Measurements from ENCODE around the gene EFL1. TPM values are rescaled to one million over a fixed set of nuclear protein-coding genes. Genes with fewer than 3 reads are reported as not detected.
A peak's percentile ranks its signal among the peaks of the same experiment; 100 is the strongest.

Gene EFL1
- total and polyA plus RNA-seq, 9 of the 15 experiments (the other 6 are each of a cell fraction or from before 2014, with no cell fraction given): 4.8 to 32.5 (median 16.9) TPM

GRCh38 chr15:82093325-82093724 lies 169.2 kb downstream of the EFL1 start:
- BruUV-seq (replicated peaks): no TSS peak

GRCh38 chr15:82091636-82092140 lies 170.8 kb downstream of the EFL1 start:
- intact Hi-C loops (cut with micrococcal nuclease): loop anchor here (5.0 kb wide), 1 partner anchor 609 kb away; no protein-coding TSS in a partner anchor

More at GRCh38 chr15:82093325-82093724, 169.2 kb downstream of the EFL1 start:
- ATAC-seq (no peak), DNase-seq (ENCODE audit: extremely low read depth in 1 of 4, low spot score in 3 of 4) (no peak), FAIRE-seq (no peak)
- H3K9me3 ChIP-seq (replicated peaks; ENCODE audit: control insufficient read depth, insufficient read depth, low read depth, low read length): no peaks in the 10 kb centered on the region
- no peaks in the 10 kb centered on the region for H4K20me1 ChIP-seq (replicated peaks; ENCODE audit: control insufficient read depth, insufficient read depth, low read length)
- H3K79me2 ChIP-seq (ENCODE audit: control insufficient read depth, insufficient read depth, low read length): no peaks in the 10 kb centered on the region
- H2AFZ ChIP-seq (ENCODE audit: low read depth, low read length): no peak overlapping the region
- intact Hi-C loops (cut with micrococcal nuclease): loop anchor here (5.0 kb wide), 1 partner anchor 611 kb away; no protein-coding TSS in a partner anchor
- no peak overlapping the region for H3K4me3 ChIP-seq
- in situ Hi-C loops (cut with MboI): no loop called here
- WGBS (ENCODE audit: insufficient coverage, low coverage, missing lambda C conversion rate): 39% methylated on average over 5 of the region's 5 CpGs
- no peak for TF ChIP-seq ZNF140 (CRISPR knock-in tag; IDR thresholded peaks at IDR 0.05)
- peak; percentile 77; the same call in 1 of the 2 replicates for TF ChIP-seq ZNF589 (CRISPR knock-in tag; IDR thresholded peaks at IDR 0.05; ENCODE audit: low read depth)
- H3K27ac ChIP-seq (ENCODE audit: extremely low read depth, low read depth, low read length): no peak overlapping the region; the same call in 2 of the 3 replicates
- peak overlapping the region; percentile 58; the same call in 1 of the 2 replicates for H3K4me2 ChIP-seq (ENCODE audit: insufficient read depth, low read length)
- H3K36me3 ChIP-seq (ENCODE audit: control insufficient read depth, insufficient read depth, low read length): no peaks in the 10 kb centered on the region
- H3K4me1 ChIP-seq (replicated peaks in 1 of 2; ENCODE audit: control insufficient read depth in 2 of 2, insufficient read depth in 2 of 2, low read length in 2 of 2): peaks cover 0 to 16% of the 10 kb centered on the region in 2 experiments; a peak in 3 of 5 replicates
- POLR2A ChIA-PET: interaction anchor here (1.0 kb wide), 1 partner anchor 13 kb away, joined by 3 read pairs; no protein-coding TSS in a partner anchor
- CTCF ChIA-PET (ENCODE audit: low intra/inter-chr PET ratio): no interaction called here
- H3K9ac ChIP-seq (ENCODE audit: insufficient read depth in 1 of 2, low read depth in 2 of 2, low read length in 2 of 2): no peak overlapping the region
- H3K27me3 ChIP-seq (ENCODE audit: control insufficient read depth in 2 of 2, insufficient read depth in 2 of 2, low read length in 2 of 2): no peaks in the 10 kb centered on the region
- H3K9me1 ChIP-seq (ENCODE audit: control insufficient read depth, insufficient read depth, low read length): no peaks in the 10 kb centered on the region

More at GRCh38 chr15:82091636-82092140, 170.8 kb downstream of the EFL1 start:
- in situ Hi-C loops (cut with MboI): no loop called here
- Histone ChIP-seq H3K27me3 (ENCODE audit: control insufficient read depth in 2 of 2, insufficient read depth in 2 of 2, low read length in 2 of 2) (no peaks in the 10 kb centered on the region), H3K36me3 (ENCODE audit: control insufficient read depth, insufficient read depth, low read length) (no peaks in the 10 kb centered on the region), H3K4me1 (replicated peaks in 1 of 2; ENCODE audit: control insufficient read depth in 2 of 2, insufficient read depth in 2 of 2, low read length in 2 of 2) (peaks cover 5 to 16% of the 10 kb centered on the region in 2 experiments; a peak in 3 of 5 replicates), H3K9ac (ENCODE audit: insufficient read depth in 1 of 2, low read depth in 2 of 2, low read length in 2 of 2) (no peak overlapping the region), H3K9me1 (ENCODE audit: control insufficient read depth, insufficient read depth, low read length) (no peaks in the 10 kb centered on the region), H3K4me2 (ENCODE audit: insufficient read depth, low read length) (no peak overlapping the region), H3K9me3 (replicated peaks; ENCODE audit: control insufficient read depth, insufficient read depth, low read depth, low read length) (no peaks in the 10 kb centered on the region), H3K4me3 (no peak overlapping the region), H3K27ac (ENCODE audit: extremely low read depth, low read depth, low read length) (no peak overlapping the region), H3K79me2 (ENCODE audit: control insufficient read depth, insufficient read depth, low read length) (no peaks in the 10 kb centered on the region), H4K20me1 (replicated peaks; ENCODE audit: control insufficient read depth, insufficient read depth, low read length) (no peaks in the 10 kb centered on the region), H2AFZ (ENCODE audit: low read depth, low read length) (no peak overlapping the region)
- DNase-seq (ENCODE audit: extremely low read depth in 1 of 4, low spot score in 3 of 4) (no peak), ATAC-seq (no peak), FAIRE-seq (no peak)
- BruUV-seq (replicated peaks): no TSS peak
- TF ChIP-seq PRDM10 (IDR thresholded peaks at IDR 0.05; ENCODE audit: partially characterized antibody) (peak; percentile 70), NCOA1 (IDR thresholded peaks at IDR 0.05; ENCODE audit: low read depth) (no peak), XRCC4 (IDR thresholded peaks at IDR 0.05; ENCODE audit: extremely low read depth, insufficient read depth, insufficient read length) (no peak), RBM17 (IDR thresholded peaks at IDR 0.05; ENCODE audit: borderline replicate concordance, low read depth, low read length) (no peak), IRF2 (CRISPR knock-in tag; IDR thresholded peaks at IDR 0.05) (no peak)
- ChIA-PET CTCF (ENCODE audit: low intra/inter-chr PET ratio) (no interaction called here), POLR2A (no interaction called here)
- WGBS (ENCODE audit: insufficient coverage, low coverage, missing lambda C conversion rate): 13% methylated on average over 3 of the region's 3 CpGs

All from K562 (cell line).